ENCODE measurements around the gene PADI1.

PADI1 gene, protein sequence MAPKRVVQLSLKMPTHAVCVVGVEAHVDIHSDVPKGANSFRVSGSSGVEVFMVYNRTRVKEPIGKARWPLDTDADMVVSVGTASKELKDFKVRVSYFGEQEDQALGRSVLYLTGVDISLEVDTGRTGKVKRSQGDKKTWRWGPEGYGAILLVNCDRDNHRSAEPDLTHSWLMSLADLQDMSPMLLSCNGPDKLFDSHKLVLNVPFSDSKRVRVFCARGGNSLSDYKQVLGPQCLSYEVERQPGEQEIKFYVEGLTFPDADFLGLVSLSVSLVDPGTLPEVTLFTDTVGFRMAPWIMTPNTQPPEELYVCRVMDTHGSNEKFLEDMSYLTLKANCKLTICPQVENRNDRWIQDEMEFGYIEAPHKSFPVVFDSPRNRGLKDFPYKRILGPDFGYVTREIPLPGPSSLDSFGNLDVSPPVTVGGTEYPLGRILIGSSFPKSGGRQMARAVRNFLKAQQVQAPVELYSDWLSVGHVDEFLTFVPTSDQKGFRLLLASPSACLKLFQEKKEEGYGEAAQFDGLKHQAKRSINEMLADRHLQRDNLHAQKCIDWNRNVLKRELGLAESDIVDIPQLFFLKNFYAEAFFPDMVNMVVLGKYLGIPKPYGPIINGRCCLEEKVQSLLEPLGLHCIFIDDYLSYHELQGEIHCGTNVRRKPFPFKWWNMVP

GRCh38 chr1:17204546-17205440, at the start of gene PADI1:
Gene PADI1, plus strand, starts transcription at chr1:17205128. Its CDS starts 90 bp downstream, at chr1:17205218.
- no peak for DNase-seq

- DNase-seq = no peak
These were observed 49.5 kb upstream of the PADI1 start for GRCh38 chr1:17155257-17155920.

DNA sequence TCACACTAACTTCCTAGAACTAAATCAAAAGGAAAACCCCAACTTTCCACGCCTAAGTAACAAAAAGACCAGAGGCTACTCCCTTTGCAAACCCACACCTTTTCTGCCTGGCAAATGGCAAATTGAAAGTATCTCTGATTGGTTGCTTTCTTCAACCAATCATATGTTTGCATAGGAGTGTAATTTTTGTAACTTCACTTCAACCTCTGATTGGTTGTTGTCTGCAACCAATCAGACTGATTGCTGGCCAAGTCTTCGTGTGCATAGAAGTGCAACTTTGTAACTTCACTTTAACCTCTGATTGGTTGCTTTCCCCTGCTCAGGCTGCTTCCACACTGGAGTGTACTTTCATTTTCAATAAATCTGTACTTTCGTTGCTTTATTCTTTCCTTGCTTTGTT, 48.8 kb upstream of the PADI1 start:
- peak; percentile 3 for DNase-seq

- DNase-seq = no peak
These were observed 46.0 kb upstream of the PADI1 start for GRCh38 chr1:17158961-17159360.

DNA sequence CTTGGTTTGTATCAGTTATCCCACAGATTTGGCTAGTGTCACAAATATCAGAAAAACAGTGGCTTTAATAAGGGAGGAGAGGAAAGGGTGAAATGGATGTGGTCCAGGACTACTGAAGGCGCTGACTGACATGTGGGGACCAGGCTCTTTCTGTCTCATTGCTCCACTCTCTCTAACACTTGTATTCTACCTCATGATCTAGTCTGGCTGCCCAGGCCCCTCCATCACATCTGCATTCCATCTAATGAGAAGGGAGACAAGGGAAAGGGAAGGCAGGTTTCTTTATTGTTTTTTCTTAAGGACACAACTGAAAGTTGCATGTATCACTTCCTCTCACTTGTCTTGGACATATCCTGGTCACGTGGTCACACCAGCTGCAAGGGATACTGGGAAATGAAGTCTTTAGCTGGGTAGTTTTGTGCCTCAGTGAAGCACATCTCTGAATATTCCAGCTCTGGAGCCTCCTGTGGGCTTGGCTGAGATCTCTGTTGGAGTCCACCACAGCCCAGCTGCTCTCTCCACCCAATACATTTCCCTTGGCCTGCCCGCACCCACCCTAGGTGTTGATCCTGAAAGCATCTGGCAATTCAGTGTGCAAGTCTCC, 43.7 kb upstream of the PADI1 start:
- DNase-seq = peak; percentile 5

DNA sequence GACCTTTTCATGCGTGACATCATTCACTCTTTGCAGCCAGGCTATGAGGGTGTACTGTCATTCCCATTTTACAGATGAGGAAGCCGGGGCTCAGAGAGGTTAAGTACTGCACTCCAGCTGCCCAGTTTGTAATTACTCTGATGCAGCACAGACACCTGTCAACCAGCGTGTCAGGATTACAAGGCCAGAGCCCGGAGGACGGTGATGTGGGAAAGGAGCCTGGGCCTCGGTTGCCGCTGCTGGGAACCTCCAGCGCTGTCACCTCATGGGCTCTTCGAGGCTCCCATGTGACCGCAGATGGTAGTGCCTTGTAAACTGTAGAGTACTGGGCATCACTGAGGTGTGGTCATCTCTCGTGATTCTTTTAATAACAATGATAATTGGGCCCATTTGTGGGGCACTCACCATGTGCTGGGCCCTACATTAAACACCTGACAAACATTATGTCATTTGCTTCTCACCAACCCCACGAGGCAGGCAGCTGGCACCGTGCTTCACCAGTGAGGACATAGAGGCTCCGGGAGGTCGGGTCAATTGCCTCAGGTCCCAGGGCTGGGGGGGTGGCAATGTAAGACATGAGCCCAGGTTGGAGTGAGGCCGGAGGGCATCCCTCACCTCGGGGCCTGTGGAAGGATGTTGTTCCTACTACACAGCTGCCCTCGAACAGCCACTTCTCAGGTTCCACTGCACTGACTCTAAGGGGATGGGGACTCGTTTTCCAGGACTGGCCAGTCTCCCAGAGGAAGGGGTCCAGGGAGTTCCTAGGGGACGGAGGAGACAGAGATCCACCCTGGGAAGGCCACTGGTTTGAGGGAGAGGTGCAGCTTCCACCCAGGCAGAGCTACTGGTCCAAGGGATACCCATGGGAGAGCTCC, 42.8 kb upstream of the PADI1 start:
- DNase-seq = no peak

DNA sequence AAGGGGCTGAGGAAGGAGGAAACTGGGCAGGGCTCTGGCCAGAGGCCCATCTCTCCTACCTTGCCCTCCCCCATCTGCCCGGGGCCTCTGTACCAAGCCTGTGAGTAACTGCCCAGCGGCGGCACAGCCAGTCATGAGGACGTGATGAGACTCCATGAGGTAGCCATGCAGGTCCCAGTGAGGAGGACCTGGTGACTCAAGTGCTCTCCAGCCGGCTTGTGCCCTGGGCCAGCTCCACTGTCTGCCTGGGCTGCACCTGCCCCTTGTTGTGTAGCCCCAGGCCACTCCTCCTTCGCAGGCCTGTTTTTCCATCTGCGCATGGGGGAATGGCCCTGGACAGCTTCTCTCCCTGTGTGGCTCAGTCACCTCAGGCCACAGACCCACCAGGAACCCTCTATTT, 42.0 kb upstream of the PADI1 start:
- no peak for DNase-seq

DNA sequence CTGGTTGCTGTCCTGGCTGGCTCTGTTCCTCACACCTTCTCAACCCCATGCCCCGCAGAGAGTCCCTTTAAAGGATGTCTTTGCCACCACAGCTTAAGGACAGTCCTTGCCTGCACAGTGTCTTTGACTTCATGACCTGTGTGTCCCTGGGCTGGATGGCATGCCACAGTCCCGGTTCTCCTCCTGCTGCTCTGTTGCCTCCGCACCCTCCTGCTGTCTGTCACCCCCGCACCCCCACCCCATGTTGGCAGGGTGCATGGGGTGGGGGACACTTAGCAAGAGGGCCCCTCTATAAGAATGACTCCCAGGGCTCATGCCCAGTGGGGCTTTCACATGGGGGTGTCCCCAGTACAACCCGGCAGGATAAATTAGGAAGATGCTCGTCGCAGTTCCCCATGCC, 41.6 kb upstream of the PADI1 start:
- DNase-seq = no peak

- no peak for DNase-seq
These were observed 40.9 kb upstream of the PADI1 start for GRCh38 chr1:17163789-17164666.

GRCh38 chr1:17165823-17166222, 39.1 kb upstream of the PADI1 start:
- no peak for DNase-seq

DNA sequence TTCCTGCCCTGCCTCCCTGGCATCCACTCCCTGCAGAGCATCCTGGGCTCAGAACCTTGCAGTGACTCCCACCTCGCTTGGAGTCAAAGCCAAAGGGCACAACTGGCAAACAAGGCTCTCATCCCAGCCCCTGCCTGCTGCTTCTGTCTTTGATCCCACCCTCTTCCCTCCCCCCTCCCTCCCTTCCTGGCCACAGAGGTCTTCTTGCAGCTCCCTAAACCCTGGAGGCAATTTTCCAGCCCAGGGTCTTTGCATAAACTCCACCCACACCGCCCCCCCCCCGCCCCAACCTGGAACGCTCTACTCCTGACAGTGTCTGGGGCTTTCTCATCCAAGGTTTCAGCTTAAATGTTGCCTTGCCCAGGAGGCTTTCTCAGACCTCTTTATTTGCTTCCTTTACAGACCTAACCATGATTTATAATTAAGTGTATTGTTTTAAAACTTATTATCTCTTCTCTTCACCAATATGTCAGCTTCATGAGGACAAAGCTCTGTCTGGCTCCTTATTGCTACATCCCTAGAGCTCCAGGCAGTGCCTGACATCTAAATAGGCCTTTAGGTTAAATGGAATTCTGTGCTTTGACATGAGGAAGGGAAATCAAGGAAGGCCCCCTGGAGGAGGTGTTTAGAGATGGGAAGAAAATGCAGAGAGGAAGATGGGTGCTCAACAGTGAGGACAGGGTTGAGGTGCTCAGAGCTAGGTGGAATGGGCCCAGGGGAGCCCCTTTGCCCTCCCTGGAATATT, 37.7 kb upstream of the PADI1 start:
- no peak for DNase-seq

DNA sequence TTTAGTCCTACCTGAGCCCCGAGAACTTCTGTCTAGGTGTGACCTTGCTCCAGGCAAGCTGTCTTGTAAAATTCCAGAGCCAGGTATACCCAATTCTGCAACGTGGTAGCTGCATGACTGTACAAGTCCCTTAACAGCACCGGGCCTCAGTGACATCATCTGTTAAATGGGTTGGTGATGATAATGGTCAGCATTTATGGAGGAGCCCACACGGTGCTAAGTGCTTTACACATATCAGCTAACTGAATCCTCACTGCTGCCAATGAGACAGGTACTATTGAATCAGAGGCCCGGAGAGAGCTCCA, 37.2 kb upstream of the PADI1 start:
- no peak for DNase-seq

DNA sequence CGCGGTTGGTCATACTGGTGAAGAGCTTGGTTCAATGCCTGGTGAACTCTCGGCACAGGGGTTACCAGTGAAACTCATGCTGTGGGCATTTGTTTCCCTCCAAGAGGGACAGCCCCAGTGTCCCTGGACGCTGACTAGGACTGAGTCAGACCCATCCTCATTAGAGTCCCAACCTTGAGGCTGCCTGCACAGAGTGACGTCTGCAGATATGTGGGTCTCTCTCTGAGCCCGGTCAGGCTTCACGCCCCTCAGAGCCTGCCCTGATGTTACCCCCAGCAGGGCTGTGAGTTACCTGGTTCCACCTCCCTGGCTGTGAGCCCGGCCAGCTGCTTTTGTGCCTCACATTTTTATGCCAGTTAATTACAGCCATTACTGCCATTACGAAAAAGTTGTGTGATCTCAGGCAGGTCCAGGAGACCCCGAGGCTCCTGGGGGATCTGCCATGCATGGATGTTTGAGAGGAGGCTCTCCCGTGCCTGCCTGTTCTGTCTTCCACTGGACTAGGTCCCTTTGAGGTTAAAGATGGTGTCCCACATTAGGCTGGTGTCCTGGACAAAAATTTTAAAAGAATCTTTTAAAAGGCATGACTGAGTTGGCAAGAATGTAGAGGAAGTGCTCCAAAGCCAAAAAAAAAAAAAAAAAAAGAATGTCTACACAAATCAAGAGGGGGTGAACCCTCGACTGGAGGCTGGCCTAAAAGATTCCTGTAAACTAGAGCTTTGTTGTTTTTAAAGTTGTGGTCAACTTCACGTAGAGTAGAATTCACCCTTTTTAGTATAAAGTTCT, 36.6 kb upstream of the PADI1 start:
- DNase-seq = no peak

DNA sequence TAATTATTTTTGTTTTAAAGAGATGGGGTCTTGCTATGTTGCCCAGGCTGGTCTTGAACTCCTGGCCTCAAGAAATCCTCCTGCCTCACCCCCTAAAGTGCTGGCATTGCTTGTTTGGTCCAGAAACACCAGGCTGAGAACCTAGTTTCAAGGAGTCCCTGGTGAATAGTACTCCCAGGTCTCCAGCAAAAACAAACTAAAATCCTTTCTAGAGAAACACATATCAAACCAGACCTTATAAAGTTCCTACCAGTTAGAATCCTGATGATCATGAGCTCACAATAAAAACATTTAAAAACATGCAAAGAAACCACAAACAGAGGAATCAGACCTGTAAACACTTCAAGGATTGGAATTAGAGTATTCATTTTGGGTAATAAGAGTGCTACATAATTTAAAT, 34.4 kb upstream of the PADI1 start:
- no peak for DNase-seq

DNA sequence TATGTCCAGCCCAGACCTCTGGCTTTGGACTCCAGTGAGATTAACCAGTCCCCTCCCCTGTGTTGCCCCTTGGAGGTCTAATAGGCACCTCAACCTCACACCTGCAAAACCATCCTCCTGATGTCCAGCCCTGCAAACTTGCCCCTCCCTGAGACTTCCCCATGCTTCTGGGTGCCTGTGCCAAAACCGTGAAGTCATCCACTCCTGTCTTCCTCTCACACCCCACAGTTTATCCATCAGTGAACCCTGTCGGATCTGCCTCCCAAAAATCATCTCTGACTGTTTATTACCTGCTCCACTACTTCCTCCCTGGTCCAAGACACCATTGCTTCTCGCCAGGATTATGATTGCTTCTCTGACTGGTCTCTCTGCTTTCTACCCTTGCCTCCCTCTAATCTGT, 31.7 kb upstream of the PADI1 start:
- DNase-seq = no peak

DNA sequence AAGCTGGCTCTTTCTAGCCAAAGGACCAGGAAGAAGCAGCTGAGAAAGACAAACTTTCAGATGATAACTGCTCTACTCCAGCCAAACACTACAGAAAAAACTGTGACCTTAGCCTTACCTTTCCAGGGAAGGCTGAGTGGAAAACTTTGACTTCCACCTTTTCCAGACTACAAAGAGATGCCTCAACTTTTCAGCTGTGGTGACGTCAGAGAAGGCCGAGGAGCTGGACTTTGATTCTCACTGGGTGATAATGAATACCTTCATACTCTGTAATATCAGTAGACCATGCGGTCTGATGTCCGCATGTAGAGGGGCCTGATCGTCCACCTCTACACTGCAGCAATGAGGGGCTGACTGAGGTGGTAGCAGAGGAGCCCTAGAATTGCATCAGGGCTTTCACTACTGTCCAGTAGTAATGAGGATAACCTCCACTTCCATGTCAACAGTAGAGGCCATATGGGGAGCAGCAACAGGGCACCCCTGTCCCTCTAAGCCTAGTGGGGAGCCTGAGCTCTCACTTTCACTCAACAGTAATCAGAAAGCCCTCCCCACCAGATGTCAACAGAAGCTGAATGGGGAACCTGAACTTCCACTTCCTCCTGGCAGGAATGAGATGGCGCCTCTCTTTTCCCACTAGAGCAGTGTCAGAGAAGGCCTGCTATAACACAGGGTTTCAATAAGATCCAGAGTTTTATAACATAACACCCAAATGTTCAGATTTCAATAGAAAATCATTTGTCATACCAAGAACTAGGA, 28.4 kb upstream of the PADI1 start:
- no peak for DNase-seq

DNA sequence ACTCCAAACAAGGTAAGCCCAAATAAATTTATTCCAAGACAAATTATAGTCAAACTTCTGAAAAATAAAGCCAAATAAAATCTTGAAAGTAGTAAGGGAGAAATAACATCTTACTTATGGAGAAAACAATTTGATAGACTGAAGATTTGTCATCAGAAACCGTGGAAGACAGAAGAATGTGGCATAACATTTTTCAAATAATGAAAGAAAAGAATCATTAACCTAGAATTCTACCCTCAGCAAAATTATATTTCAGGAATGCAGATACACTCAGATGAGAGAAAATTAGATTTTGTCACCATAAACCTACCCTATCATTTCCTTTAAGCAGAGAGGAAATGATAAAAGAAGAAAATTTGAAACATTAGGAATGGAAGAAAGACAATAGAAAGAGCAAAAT, 27.3 kb upstream of the PADI1 start:
- no peak for DNase-seq

DNA sequence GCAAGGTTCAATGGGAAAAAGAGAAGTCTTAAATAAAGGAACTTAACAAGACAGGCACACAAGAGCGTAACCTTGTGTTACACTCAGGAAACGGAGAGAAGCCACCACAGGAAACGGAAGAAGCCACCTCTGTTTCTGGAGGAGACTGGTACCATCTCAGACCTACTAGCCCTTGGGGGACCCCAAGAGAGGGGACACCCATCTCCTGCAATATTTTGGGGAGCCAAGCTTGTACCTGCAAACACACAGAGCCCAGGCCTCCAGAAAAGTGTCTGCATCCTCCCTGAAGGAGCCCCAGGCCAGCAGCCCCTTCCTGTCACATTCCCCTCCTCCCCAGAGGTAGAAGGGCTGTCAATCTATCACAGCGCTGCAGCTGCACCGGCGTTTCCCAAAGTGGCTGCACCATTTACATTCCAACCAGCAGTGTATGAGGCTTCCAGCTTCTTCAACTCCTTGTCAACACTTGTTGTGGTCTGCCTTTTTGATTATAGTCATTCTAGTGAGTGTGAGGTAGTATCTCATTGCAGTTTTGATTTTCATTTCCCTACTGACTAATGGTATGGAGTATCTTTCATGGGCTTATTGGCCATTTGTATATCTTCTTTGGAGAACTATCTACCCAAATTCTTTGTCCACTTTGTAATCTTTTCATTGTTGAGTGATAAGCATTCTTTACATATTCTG, 23.0 kb upstream of the PADI1 start:
- DNase-seq = peak; percentile 22

Measured in activated CD4-positive, alpha-beta T cell treated with anti-CD3 and anti-CD28 coated beads, Interleukin-2, amount 50 U/mL, for 16 hours (primary cell).